Hepatocyte (in vitro differentiated cells): ENCODE results near the gene ZDHHC24. TPM values are rescaled to one million over a fixed set of nuclear protein-coding genes. Genes with fewer than 3 reads are reported as not detected.

Source experiments
- DNase-seq: peaks from one replicate; pipeline ENCODE4 v3.0.0-alpha.2; 2016; ENCODE audit warnings: low spot score
- H2AFZ ChIP-seq: fragments of 200-600 bp; sonication (generic); 2 replicates; pipeline ENCODE4 v1.6.0; 2016; ENCODE audit warnings: antibody characterized with exemption, mild to moderate bottlenecking
- H3K27ac ChIP-seq: fragments of 200-600 bp; sonication (generic); 2 replicates; pipeline ENCODE4 v1.5.1; 2016; ENCODE audit warnings: mild to moderate bottlenecking
- H3K27me3 ChIP-seq: fragments of 200-600 bp; sonication (generic); 2 replicates; pipeline ENCODE4 v1.6.1; 2016
- H3K36me3 ChIP-seq: fragments of 200-600 bp; sonication (generic); replicated peaks from 2 replicates; pipeline ENCODE4 v1.5.1; 2016; ENCODE audit warnings: low read depth; ENCODE audit not compliant: insufficient read depth
- H3K4me1 ChIP-seq: fragments of 200-600 bp; sonication (generic); 2 replicates; pipeline ENCODE4 v1.5.1; 2016; ENCODE audit warnings: mild to moderate bottlenecking, moderate library complexity; ENCODE audit not compliant: insufficient read depth
- H3K4me2 ChIP-seq: fragments of 200-600 bp; sonication (generic); 2 replicates; pipeline ENCODE4 v1.6.0; 2016
- H3K4me3 ChIP-seq: fragments of 200-600 bp; sonication (generic); 2 replicates; pipeline ENCODE4 v1.5.1; 2016; ENCODE audit warnings: mild to moderate bottlenecking
- H3K79me2 ChIP-seq: fragments of 200-600 bp; sonication (generic); 2 replicates; pipeline ENCODE4 v1.6.0; 2017; ENCODE audit warnings: mild to moderate bottlenecking
- H3K9me2 ChIP-seq: fragments of 200-600 bp; sonication (generic); replicated peaks from 2 replicates; pipeline ENCODE4 v1.6.0; 2017; ENCODE audit warnings: mild to moderate bottlenecking; ENCODE audit not compliant: insufficient read depth
- H3K9me3 ChIP-seq: fragments of 200-600 bp; sonication (generic); 2 replicates; pipeline ENCODE4 v1.5.1; 2016; ENCODE audit warnings: low read depth, mild to moderate bottlenecking
- H4K20me1 ChIP-seq: fragments of 200-600 bp; sonication (generic); 2 replicates; pipeline ENCODE4 v1.6.0; 2016; ENCODE audit warnings: mild to moderate bottlenecking; ENCODE audit not compliant: insufficient read depth, poor library complexity, severe bottlenecking
- EZH2 ChIP-seq: fragments of 200-600 bp; sonication (generic); IDR thresholded peaks from 2 replicates; pipeline ENCODE4 v1.6.1; 2016; ENCODE audit warnings: antibody characterized with exemption, mild to moderate bottlenecking, borderline replicate concordance
- EZH2phosphoT487 ChIP-seq: fragments of 200-600 bp; sonication (generic); IDR thresholded peaks from one replicate; pipeline ENCODE4 v1.6.1; 2018; ENCODE audit warnings: antibody characterized with exemption, mild to moderate bottlenecking, low read depth, moderate library complexity; ENCODE audit not compliant: unreplicated experiment, severe bottlenecking
- WGBS: methylation state at CpG from one replicate; pipeline ENCODE4 v1.1.6; 2016; ENCODE audit warnings: low lambda C conversion rate; ENCODE audit errors: missing lambda C conversion rate; 5-methylcytosine and 5-hydroxymethylcytosine counted together
- polyA plus RNA-seq: library from polyadenylated mRNA; unstranded; fragments of >200 nt; fragmentation: Nextera tagmentation; extraction: Ambion mirVana; gene quantifications from 2 replicates; pipeline ENCODE4 v1.2.1, GENCODE V29; 2016
- total RNA-seq: library from RNA; depleted of rRNA; stranded (reverse); fragments of >200 nt; gene quantifications from 2 replicates; pipeline ENCODE4 v1.2.3, GENCODE V29; 2014
- TF ChIP-seq, protein P1 (sequence below): fragments of 200-600 bp; sonication (generic); IDR thresholded peaks from 2 replicates; pipeline ENCODE4 v1.5.1; 2016; ENCODE audit warnings: antibody characterized with exemption, mild to moderate bottlenecking; ENCODE audit not compliant: poor library complexity

ZDHHC24 gene
- total and polyA plus RNA-seq, 2 experiments from 2014 or later: 10.3 to 16.9 TPM

DNA sequence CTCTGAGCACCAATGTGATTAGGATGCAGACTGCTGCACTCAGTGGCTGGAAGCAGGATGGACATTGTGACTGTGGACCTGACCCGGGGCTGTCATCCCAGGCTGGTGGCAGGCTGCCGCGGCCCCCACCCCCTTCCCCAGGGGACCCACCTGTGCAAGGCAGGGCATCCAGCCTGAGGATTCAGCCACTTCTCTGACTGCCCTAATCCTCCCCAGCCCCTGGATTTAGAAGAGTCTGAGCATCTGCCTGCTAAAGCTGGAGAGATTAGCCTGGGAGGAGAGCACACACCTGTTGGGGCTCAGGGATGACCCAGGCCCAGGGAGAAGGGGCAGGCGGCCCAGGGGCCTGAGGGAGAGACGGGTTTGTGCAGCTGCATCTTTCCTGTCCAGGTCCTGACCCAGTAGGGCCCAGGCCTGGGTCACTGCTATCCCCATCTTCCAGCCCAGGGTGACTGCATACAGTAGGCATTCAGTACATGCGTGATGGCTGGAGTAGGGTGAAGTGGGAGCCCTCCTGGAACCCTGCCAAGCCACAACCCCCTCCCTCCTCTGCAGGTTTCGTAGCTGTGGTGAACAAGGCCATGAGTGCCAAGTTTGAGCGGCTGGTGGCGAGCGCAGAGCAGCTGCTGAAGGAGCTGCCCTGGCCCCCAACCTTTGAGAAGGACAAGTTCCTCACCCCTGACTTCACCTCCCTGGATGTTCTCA is 53.5 kb downstream of the ZDHHC24 start:
- Histone ChIP-seq H3K4me2 (no peak overlapping the region), H3K27me3 (no peaks in the 10 kb centered on the region), H2AFZ (no peak overlapping the region), H4K20me1 (no peaks in the 10 kb centered on the region), H3K4me3 (no peak overlapping the region), H3K27ac (no peak overlapping the region), H3K9me3 (no peaks in the 10 kb centered on the region), H3K9me2 (no peaks in the 10 kb centered on the region), H3K79me2 (no peaks in the 10 kb centered on the region), H3K4me1 (no peaks in the 10 kb centered on the region), H3K36me3 (no peaks in the 10 kb centered on the region)
- TF ChIP-seq EZH2 (no peak), EZH2phosphoT487 (no peak)
- TF ChIP-seq, protein P1, sequence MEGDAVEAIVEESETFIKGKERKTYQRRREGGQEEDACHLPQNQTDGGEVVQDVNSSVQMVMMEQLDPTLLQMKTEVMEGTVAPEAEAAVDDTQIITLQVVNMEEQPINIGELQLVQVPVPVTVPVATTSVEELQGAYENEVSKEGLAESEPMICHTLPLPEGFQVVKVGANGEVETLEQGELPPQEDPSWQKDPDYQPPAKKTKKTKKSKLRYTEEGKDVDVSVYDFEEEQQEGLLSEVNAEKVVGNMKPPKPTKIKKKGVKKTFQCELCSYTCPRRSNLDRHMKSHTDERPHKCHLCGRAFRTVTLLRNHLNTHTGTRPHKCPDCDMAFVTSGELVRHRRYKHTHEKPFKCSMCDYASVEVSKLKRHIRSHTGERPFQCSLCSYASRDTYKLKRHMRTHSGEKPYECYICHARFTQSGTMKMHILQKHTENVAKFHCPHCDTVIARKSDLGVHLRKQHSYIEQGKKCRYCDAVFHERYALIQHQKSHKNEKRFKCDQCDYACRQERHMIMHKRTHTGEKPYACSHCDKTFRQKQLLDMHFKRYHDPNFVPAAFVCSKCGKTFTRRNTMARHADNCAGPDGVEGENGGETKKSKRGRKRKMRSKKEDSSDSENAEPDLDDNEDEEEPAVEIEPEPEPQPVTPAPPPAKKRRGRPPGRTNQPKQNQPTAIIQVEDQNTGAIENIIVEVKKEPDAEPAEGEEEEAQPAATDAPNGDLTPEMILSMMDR: no peak
- DNase-seq: no peak
- WGBS: 97% methylated on average over 9 of the region's 10 CpGs

DNA sequence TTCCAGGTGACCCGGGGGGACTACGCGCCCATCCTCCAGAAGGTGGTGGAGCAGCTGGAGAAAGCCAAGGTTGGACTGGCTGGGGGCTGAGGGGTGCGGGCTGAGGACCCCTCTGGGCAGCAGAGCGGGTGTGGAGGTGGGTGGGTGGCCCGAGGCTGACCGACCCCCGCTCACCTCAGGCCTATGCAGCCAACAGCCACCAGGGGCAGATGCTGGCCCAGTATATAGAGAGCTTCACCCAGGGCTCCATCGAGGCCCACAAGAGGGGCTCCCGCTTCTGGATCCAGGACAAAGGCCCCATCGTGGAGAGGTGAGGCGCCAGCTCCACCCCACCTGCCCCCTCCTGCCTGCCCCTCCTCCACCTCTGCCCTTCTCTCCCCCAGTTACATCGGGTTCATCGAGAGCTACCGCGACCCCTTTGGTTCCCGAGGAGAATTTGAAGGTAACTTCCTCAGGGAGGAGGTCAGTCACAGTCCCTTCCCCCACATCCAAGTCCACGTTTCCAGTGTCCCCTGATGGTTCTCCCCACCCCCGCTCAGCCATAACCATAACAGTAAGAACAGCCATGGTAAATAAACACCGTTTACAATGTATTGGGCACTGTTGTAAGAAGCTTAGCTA is 54.4 kb downstream of the ZDHHC24 start:
- 90% methylated on average over 15 of the region's 20 CpGs for WGBS
- DNase-seq: no peak
- Histone ChIP-seq H3K36me3 (no peaks in the 10 kb centered on the region), H3K27me3 (no peaks in the 10 kb centered on the region), H3K4me3 (no peak overlapping the region), H3K9me3 (no peaks in the 10 kb centered on the region), H3K4me1 (no peaks in the 10 kb centered on the region), H2AFZ (no peak overlapping the region), H3K79me2 (no peaks in the 10 kb centered on the region), H4K20me1 (no peaks in the 10 kb centered on the region), H3K4me2 (no peak overlapping the region), H3K9me2 (no peaks in the 10 kb centered on the region), H3K27ac (no peak overlapping the region)
- TF ChIP-seq EZH2phosphoT487: no peak

DNA sequence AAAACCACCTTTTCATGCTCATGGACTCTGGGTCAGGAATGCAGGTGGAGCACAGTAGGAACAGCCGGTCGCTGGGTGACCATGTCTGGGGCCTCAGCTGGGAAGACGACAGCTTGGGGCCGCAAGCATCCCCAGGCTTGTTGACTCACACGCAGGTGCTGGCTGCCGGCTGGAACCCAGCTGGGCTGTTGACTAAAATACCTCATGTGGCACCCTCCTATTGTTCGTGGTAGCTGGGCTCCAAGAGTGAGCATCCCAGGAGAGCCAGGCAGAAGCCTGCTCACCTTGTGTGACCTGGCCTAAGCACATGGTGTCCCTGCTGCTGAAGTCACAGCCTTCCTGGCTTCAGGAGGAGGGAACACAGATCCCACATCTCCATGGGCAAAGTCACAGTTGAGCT is 56.2 kb downstream of the ZDHHC24 start:
- Histone ChIP-seq H3K27ac (no peak overlapping the region), H3K4me3 (no peak overlapping the region), H3K79me2 (no peaks in the 10 kb centered on the region), H3K36me3 (no peaks in the 10 kb centered on the region), H2AFZ (no peak overlapping the region), H4K20me1 (no peaks in the 10 kb centered on the region), H3K9me2 (no peaks in the 10 kb centered on the region), H3K9me3 (no peaks in the 10 kb centered on the region), H3K4me1 (no peaks in the 10 kb centered on the region), H3K27me3 (no peaks in the 10 kb centered on the region), H3K4me2 (no peak overlapping the region)
- TF ChIP-seq EZH2: no peak
- TF ChIP-seq, protein P1: no peak
- TF ChIP-seq EZH2phosphoT487: no peak
- DNase-seq: no peak
- WGBS: 86% methylated on average over 7 of the region's 7 CpGs

GRCh38 chr11:66488957-66489356 is 56.9 kb downstream of the ZDHHC24 start:
- Histone ChIP-seq H3K27me3 (no peaks in the 10 kb centered on the region), H3K9me3 (no peaks in the 10 kb centered on the region), H3K4me2 (no peak overlapping the region), H3K27ac (no peak overlapping the region), H3K36me3 (no peaks in the 10 kb centered on the region), H4K20me1 (no peaks in the 10 kb centered on the region), H2AFZ (no peak overlapping the region), H3K9me2 (no peaks in the 10 kb centered on the region), H3K79me2 (no peaks in the 10 kb centered on the region), H3K4me1 (no peaks in the 10 kb centered on the region), H3K4me3 (no peak overlapping the region)
- DNase-seq: no peak
- WGBS: 97% methylated on average over 9 of the region's 10 CpGs
- no peak for TF ChIP-seq EZH2
- TF ChIP-seq, protein P1: no peak
- no peak for TF ChIP-seq EZH2phosphoT487
